Measurements from ENCODE around the gene SPCS3.

DNA sequence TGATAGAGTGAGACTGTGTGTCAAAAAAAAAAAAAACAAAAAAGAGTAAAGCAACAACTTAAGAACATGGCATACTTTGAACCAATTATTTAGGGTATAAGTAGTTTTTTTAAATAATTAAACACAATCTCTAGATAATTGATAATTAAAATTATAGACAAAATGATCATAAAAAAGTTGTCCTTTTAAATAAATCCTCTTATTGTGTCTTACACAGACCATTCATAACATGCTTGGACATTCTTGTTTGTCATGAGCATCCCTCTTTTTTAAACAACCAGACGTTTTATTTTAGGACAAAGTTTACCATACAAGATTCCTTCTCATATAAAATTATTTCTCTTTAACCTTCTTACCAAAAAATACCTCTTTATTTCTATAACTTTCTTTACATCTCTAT lies 35.1 kb downstream of the SPCS3 start:
- TF ChIP-seq, protein P1, sequence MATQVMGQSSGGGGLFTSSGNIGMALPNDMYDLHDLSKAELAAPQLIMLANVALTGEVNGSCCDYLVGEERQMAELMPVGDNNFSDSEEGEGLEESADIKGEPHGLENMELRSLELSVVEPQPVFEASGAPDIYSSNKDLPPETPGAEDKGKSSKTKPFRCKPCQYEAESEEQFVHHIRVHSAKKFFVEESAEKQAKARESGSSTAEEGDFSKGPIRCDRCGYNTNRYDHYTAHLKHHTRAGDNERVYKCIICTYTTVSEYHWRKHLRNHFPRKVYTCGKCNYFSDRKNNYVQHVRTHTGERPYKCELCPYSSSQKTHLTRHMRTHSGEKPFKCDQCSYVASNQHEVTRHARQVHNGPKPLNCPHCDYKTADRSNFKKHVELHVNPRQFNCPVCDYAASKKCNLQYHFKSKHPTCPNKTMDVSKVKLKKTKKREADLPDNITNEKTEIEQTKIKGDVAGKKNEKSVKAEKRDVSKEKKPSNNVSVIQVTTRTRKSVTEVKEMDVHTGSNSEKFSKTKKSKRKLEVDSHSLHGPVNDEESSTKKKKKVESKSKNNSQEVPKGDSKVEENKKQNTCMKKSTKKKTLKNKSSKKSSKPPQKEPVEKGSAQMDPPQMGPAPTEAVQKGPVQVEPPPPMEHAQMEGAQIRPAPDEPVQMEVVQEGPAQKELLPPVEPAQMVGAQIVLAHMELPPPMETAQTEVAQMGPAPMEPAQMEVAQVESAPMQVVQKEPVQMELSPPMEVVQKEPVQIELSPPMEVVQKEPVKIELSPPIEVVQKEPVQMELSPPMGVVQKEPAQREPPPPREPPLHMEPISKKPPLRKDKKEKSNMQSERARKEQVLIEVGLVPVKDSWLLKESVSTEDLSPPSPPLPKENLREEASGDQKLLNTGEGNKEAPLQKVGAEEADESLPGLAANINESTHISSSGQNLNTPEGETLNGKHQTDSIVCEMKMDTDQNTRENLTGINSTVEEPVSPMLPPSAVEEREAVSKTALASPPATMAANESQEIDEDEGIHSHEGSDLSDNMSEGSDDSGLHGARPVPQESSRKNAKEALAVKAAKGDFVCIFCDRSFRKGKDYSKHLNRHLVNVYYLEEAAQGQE (IDR thresholded peaks at IDR 0.05; ENCODE audit: insufficient replicate concordance, low read depth), result no peak
- TF ChIP-seq, protein P2, sequence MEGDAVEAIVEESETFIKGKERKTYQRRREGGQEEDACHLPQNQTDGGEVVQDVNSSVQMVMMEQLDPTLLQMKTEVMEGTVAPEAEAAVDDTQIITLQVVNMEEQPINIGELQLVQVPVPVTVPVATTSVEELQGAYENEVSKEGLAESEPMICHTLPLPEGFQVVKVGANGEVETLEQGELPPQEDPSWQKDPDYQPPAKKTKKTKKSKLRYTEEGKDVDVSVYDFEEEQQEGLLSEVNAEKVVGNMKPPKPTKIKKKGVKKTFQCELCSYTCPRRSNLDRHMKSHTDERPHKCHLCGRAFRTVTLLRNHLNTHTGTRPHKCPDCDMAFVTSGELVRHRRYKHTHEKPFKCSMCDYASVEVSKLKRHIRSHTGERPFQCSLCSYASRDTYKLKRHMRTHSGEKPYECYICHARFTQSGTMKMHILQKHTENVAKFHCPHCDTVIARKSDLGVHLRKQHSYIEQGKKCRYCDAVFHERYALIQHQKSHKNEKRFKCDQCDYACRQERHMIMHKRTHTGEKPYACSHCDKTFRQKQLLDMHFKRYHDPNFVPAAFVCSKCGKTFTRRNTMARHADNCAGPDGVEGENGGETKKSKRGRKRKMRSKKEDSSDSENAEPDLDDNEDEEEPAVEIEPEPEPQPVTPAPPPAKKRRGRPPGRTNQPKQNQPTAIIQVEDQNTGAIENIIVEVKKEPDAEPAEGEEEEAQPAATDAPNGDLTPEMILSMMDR (IDR thresholded peaks at IDR 0.05; ENCODE audit: insufficient read depth, low read length), result no peak
- TF ChIP-seq POLR2AphosphoS5 (IDR thresholded peaks at IDR 0.05; ENCODE audit: low read depth) (no peak), GABPA (IDR thresholded peaks at IDR 0.05; ENCODE audit: low read depth) (no peak)
